ENCODE data around the gene OTP.

OTP gene

GRCh38 chr5:77637998-77638762 lies at the start of gene OTP:
OTP (minus strand) TSS chr5:77638713; CDS start chr5:77638549, 164 bp downstream.
- TF ChIP-seq, protein P1, sequence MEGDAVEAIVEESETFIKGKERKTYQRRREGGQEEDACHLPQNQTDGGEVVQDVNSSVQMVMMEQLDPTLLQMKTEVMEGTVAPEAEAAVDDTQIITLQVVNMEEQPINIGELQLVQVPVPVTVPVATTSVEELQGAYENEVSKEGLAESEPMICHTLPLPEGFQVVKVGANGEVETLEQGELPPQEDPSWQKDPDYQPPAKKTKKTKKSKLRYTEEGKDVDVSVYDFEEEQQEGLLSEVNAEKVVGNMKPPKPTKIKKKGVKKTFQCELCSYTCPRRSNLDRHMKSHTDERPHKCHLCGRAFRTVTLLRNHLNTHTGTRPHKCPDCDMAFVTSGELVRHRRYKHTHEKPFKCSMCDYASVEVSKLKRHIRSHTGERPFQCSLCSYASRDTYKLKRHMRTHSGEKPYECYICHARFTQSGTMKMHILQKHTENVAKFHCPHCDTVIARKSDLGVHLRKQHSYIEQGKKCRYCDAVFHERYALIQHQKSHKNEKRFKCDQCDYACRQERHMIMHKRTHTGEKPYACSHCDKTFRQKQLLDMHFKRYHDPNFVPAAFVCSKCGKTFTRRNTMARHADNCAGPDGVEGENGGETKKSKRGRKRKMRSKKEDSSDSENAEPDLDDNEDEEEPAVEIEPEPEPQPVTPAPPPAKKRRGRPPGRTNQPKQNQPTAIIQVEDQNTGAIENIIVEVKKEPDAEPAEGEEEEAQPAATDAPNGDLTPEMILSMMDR (IDR thresholded peaks at IDR 0.05): no peak

DNA sequence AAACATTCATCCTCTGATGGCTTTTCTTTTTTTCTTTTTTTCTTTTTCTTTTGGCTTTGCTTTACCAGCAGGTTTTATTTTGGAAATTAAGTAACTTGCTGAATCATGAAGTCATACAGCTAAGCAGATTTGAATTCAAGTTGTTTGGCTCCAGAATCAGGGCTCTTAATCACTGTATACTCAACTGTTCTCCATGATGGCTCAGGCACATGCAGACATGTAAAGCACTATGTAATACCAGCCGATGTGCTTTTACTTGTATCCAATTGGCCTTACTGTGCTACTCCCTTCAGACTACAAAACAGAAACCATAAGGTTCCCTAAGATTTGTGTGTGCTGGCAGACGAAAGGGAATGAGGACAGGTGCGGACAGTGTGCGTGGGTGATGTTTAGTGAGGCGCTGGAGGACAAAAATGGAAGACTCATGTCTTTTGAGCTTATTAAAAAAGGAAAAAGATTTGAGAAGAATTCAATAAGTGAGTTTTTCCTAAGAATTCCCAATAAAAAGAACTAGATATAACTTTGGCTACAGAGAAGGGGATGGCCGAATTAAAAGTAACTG lies 44.7 kb upstream of the OTP start:
- TF ChIP-seq, protein P1 (IDR thresholded peaks at IDR 0.05): no peak

DNA sequence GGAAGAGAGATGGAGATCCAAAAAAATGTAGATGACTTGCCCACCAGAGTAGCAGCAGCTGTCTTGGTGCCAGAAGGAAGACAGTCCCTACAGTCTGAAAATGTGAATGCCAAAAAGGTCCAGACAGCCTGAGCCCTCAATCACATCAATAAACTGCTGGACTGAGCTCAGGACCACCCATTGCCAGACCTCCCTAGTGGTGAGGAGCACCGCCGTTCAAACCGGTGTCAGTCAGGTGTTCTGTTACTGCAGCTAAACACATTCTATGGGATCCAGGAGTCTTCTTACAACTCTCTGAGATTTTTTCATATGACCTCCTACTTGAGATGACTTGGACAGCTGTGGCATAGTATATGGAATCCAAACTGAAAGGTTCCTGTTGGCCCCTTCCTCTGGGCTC lies 32.0 kb upstream of the OTP start:
- TF ChIP-seq, protein P1 (IDR thresholded peaks at IDR 0.05): no peak

DNA sequence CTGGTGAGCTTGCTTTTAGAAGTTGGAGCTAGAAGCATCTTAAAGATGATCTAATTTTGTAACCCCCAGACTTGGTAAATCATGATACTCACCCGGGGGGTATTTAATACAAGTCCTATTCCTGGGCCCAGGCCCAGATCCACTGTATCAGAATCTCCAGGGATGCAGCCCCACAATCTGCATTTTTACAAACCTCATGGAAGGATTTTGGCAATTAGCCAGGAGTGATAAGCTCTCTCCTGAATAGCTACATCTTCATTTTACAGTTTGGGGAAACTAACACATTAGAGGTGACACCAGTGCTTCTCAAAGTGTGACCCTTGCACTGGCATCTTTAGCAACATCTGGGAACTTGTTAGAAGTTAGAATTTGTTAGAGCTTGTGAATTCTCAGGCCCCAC lies 31.2 kb upstream of the OTP start:
- TF ChIP-seq, protein P1 (IDR thresholded peaks at IDR 0.05): no peak

GRCh38 chr5:77663090-77663863 lies 24.8 kb upstream of the OTP start:
- TF ChIP-seq, protein P1 (IDR thresholded peaks at IDR 0.05): no peak

DNA sequence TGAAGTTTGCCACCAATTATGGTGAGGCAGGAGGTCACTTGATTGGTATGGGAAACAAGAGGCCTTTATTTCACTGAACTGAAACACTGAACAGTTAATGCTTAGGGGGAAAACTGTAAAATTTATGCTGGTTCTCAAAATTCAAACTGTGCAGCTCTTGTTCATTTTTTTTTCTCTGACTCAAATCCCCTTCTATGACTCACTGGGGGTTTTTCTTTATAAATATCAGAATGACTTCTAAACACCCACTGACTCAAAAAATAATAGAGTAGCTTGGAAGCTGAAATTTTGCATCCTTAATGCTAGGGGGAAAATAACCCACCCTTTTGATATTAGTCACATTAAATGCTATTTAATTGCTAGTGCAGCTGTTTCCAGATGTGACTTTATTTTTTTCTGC lies 24.1 kb upstream of the OTP start:
- TF ChIP-seq, protein P1 (IDR thresholded peaks at IDR 0.05): no peak

GRCh38 chr5:77658662-77659061 lies 20.1 kb upstream of the OTP start:
- TF ChIP-seq, protein P1 (IDR thresholded peaks at IDR 0.05): no peak

Measured in LNCAP (cell line).